GM12878 (cell line): ENCODE results near the gene G6PC1. TPM values are rescaled to one million over a fixed set of nuclear protein-coding genes. Genes with fewer than 3 reads are reported as not detected.

Source experiments
- ATAC-seq: fragments of 200-7000 bp; cut with Tn5 transposase; 3 replicates; pipeline ENCODE4 v1.9.1; 2020; ENCODE audit warnings: mild to moderate bottlenecking, moderate library complexity
- BruUV-seq: library from RNA; stranded (reverse); fragments of 400-500 nt; replicated peaks from 2 replicates; lab custom pipeline; 2021; lab: Mats Ljungman, UMichigan
- CTCF ChIA-PET: fragments of 300-600 bp; sonication (Branson Sonifier 250); formaldehyde crosslinking; extraction: SDS; loops from one replicate; lab custom pipeline; 2021; ENCODE audit warnings: inconsistent platforms; lab: Yijun Ruan, JAX
- POLR2A ChIA-PET: fragments of 350-600 bp; formaldehyde crosslinking; extraction: SDS; loops from one replicate; lab custom pipeline; 2021; ENCODE audit warnings: inconsistent platforms; lab: Charles Lee
- RAD21 ChIA-PET: fragments of 300-600 bp; sonication (Branson Sonifier 250); formaldehyde crosslinking; loops from one replicate; lab custom pipeline; 2023; ENCODE audit warnings: antibody characterized with exemption; ENCODE audit not compliant: unreplicated experiment; lab: Charles Lee
- SMC1A ChIA-PET: fragments of 300-600 bp; sonication (Branson Sonifier 250); formaldehyde crosslinking; loops from one replicate; lab custom pipeline; 2023; ENCODE audit not compliant: unreplicated experiment, uncharacterized antibody; lab: Charles Lee
- DNase-seq: peaks from one replicate; pipeline ENCODE4 v3.0.0-alpha.2; 2011; ENCODE audit warnings: low read depth, low spot score
- FAIRE-seq: peaks from 3 replicates; lab custom pipeline; 2011; peaks lifted over from hg19 to GRCh38; lab: Jason Lieb, UNC
- H2AFZ ChIP-seq: 2 replicates; pipeline ENCODE4 v1.6.0; 2011; ENCODE audit warnings: low read depth, low read length, control low read depth; ENCODE audit not compliant: control insufficient read depth
- H3K27ac ChIP-seq: 2 replicates; pipeline ENCODE4 v1.5.1; 2011; ENCODE audit warnings: control low read depth; ENCODE audit not compliant: control insufficient read depth, insufficient read depth
- H3K27me3 ChIP-seq, 2 experiments: replicated peaks in 1 of 2; 2 replicates each; pipeline versions ENCODE4 v1.6.0 to v1.6.1; 2011; ENCODE audit warnings: low read length in 1 of 2; ENCODE audit not compliant: control insufficient read depth in 2 of 2, insufficient read depth in 2 of 2
- H3K36me3 ChIP-seq, 2 experiments: 2 replicates each; pipeline ENCODE4 v1.5.1; 2011; ENCODE audit warnings: low read length in 1 of 2; ENCODE audit not compliant: control insufficient read depth in 2 of 2, insufficient read depth in 2 of 2
- H3K4me1 ChIP-seq: 2 replicates; pipeline ENCODE4 v1.6.1; 2011; ENCODE audit warnings: mild to moderate bottlenecking, low read length, moderate library complexity, mixed read lengths; ENCODE audit not compliant: control insufficient read depth, insufficient read depth
- H3K4me2 ChIP-seq: 2 replicates; pipeline ENCODE4 v1.6.0; 2011; ENCODE audit warnings: control low read depth; ENCODE audit not compliant: control insufficient read depth, insufficient read depth
- H3K4me3 ChIP-seq: fragments of 200-600 bp; sonication (generic); 2 replicates; pipeline ENCODE4 v1.5.1; 2016
- H3K79me2 ChIP-seq: 2 replicates; pipeline ENCODE4 v1.6.0; 2011; ENCODE audit warnings: low read length; ENCODE audit not compliant: control insufficient read depth, insufficient read depth
- H3K9ac ChIP-seq: 2 replicates; pipeline ENCODE4 v1.8.0; 2011; ENCODE audit warnings: low read length, control low read depth, mixed read lengths; ENCODE audit not compliant: control insufficient read depth, insufficient read depth
- H3K9me3 ChIP-seq: replicated peaks from 3 replicates; pipeline ENCODE4 v1.5.1; 2011; ENCODE audit warnings: mild to moderate bottlenecking, low read length; ENCODE audit not compliant: control insufficient read depth, insufficient read depth
- H4K20me1 ChIP-seq: 2 replicates; pipeline ENCODE4 v1.6.0; 2011; ENCODE audit not compliant: control insufficient read depth, insufficient read depth
- YY1 ChIP-seq: IDR thresholded peaks from 2 replicates; pipeline ENCODE4 v1.6.1; 2011; ENCODE audit warnings: low read depth, mild to moderate bottlenecking, low read length
- WGBS: methylation state at CpG from one replicate; pipeline ENCODE4 v1.1.6; 2016; ENCODE audit warnings: low lambda C conversion rate; ENCODE audit not compliant: insufficient replicate concordance, insufficient coverage; ENCODE audit errors: missing lambda C conversion rate; 5-methylcytosine and 5-hydroxymethylcytosine counted together
- in situ Hi-C: fragments of 300-500 bp; cut with MboI; formaldehyde crosslinking; loops from 9 replicates; pipeline ENCODE4 v1.14.3; 2018; ENCODE audit warnings: mixed read lengths
- intact Hi-C: fragments of 100-400 bp; cut with micrococcal nuclease; formaldehyde crosslinking; loops from one replicate; pipeline ENCODE4 v1.14.2; 2022; ENCODE audit not compliant: unreplicated experiment
- polyA plus RNA-seq, 11 experiments: library from polyadenylated mRNA; depleted of rRNA in 4 of 11; unstranded in 6 of 11; stranded (reverse) in 5 of 11; fragments of >200 nt; fragmentation: Nextera tagmentation in 4 of 11; fragmentation: Illumina TruSeq in 1 of 11; extraction: Ambion mirVana in 4 of 11; extraction: Trizol in 1 of 11; gene quantifications; 1 replicate in 1 of 11; 2 replicates in 10 of 11; pipeline versions ENCODE4 v1.2.1 to v1.2.3, GENCODE V29; 2011 to 2016; ENCODE audit warnings: inconsistent platforms in 2 of 11, missing spikeins in 2 of 11, low read depth in 1 of 11
- total RNA-seq, 4 experiments: library from RNA; depleted of rRNA in 3 of 4; stranded (reverse); fragments of >200 nt in 3 of 4; fragmentation: Illumina TruSeq in 1 of 4; extraction: Trizol in 1 of 4; gene quantifications; 2 replicates each; pipeline versions ENCODE4 v1.2.1 to v1.2.3, GENCODE V29; 2013 to 2021
- TF ChIP-seq, protein P1 (sequence below): fragments of 450-650 bp; IDR thresholded peaks from 2 replicates; pipeline ENCODE4 v1.6.1; 2017; ENCODE audit warnings: mild to moderate bottlenecking, moderate library complexity

The G6PC1 gene
- total and polyA plus RNA-seq, 10 of the 15 experiments (the other 5 are each of a cell fraction or from before 2014, with no cell fraction given), result not detected

DNA sequence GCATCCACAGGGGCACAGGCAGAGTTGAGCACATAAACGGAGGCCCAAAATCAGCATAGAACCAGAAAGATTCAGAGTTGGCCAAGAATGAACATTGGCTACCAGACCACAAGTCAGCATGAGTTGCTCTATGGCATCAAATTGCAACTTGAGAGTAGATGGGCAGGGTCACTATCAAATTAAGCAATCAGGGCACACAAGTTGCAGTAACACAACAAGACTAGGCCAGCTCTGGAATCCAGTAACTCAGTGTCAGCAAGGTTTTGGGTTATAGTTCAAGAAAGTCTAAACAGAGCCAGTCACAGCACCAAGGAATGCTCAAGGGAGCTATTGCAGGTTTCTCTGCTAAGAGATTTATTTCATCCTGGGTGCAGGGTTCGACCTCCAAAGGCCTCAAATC, 12.9 kb downstream of the G6PC1 start:
- Histone ChIP-seq H4K20me1 (no peaks in the 10 kb centered on the region), H3K4me2 (no peak overlapping the region), H3K4me1 (no peaks in the 10 kb centered on the region), H3K9me3 (no peaks in the 10 kb centered on the region), H3K4me3 (no peak overlapping the region), H3K36me3 (no peaks in the 10 kb centered on the region), H3K79me2 (no peaks in the 10 kb centered on the region), H2AFZ (no peak overlapping the region), H3K27ac (no peak overlapping the region), H3K9ac (no peak overlapping the region), H3K27me3 (no peaks in the 10 kb centered on the region; a peak in 1 of 4 replicates)
- intact Hi-C loops, result no loop called here
- POLR2A ChIA-PET, result no interaction called here
- CTCF ChIA-PET, result no interaction called here
- no peak for FAIRE-seq
- in situ Hi-C loops, result no loop called here
- BruUV-seq, result no TSS peak
- 50% methylated on average over 2 of the region's 2 CpGs for WGBS
- TF ChIP-seq, protein P1, sequence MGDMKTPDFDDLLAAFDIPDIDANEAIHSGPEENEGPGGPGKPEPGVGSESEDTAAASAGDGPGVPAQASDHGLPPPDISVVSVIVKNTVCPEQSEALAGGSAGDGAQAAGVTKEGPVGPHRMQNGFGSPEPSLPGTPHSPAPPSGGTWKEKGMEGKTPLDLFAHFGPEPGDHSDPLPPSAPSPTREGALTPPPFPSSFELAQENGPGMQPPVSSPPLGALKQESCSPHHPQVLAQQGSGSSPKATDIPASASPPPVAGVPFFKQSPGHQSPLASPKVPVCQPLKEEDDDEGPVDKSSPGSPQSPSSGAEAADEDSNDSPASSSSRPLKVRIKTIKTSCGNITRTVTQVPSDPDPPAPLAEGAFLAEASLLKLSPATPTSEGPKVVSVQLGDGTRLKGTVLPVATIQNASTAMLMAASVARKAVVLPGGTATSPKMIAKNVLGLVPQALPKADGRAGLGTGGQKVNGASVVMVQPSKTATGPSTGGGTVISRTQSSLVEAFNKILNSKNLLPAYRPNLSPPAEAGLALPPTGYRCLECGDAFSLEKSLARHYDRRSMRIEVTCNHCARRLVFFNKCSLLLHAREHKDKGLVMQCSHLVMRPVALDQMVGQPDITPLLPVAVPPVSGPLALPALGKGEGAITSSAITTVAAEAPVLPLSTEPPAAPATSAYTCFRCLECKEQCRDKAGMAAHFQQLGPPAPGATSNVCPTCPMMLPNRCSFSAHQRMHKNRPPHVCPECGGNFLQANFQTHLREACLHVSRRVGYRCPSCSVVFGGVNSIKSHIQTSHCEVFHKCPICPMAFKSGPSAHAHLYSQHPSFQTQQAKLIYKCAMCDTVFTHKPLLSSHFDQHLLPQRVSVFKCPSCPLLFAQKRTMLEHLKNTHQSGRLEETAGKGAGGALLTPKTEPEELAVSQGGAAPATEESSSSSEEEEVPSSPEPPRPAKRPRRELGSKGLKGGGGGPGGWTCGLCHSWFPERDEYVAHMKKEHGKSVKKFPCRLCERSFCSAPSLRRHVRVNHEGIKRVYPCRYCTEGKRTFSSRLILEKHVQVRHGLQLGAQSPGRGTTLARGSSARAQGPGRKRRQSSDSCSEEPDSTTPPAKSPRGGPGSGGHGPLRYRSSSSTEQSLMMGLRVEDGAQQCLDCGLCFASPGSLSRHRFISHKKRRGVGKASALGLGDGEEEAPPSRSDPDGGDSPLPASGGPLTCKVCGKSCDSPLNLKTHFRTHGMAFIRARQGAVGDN, result no peak
- TF ChIP-seq YY1, result no peak
- DNase-seq, result no peak
- RAD21 ChIA-PET, result no interaction called here
- SMC1A ChIA-PET, result interaction anchor here (1.4 kb wide), 1 partner anchor 48 kb away, joined by 3 read pairs; no protein-coding TSS in a partner anchor
- ATAC-seq, result no peak
